Astrocyte (in vitro differentiated cells and primary cell): ENCODE results near the gene TMEM86A.

Experiments used
- EZH2 ChIP-seq: IDR thresholded peaks from 2 replicates; pipeline ENCODE4 v1.6.1; 2012; ENCODE audit warnings: mild to moderate bottlenecking, low read length, inconsistent platforms; ENCODE audit not compliant: insufficient read depth
- TF ChIP-seq, protein P1 (sequence below): IDR thresholded peaks from 2 replicates; pipeline ENCODE4 v1.5.1; 2011; ENCODE audit warnings: low read depth, mild to moderate bottlenecking, inconsistent platforms, low read length, moderate library complexity; ENCODE audit not compliant: insufficient read depth

DNA sequence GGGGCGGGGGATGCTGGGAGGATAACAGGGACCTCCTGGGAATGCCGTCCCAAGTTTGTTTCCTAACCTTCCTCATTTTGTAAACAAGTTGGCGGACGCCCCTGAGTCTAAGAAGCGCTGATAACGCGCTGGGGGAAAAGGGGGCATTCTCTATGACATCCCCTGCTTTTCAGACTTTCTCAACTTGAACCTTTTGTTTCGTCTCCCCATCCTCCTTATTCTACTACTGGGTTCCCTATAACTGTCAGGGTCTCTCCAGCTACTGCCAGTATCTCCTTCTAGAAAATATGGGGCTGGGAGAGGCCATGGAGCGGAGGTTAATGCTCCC lies 654 bp downstream of the TMEM86A start:
- no peak for TF ChIP-seq EZH2
- TF ChIP-seq, protein P1, sequence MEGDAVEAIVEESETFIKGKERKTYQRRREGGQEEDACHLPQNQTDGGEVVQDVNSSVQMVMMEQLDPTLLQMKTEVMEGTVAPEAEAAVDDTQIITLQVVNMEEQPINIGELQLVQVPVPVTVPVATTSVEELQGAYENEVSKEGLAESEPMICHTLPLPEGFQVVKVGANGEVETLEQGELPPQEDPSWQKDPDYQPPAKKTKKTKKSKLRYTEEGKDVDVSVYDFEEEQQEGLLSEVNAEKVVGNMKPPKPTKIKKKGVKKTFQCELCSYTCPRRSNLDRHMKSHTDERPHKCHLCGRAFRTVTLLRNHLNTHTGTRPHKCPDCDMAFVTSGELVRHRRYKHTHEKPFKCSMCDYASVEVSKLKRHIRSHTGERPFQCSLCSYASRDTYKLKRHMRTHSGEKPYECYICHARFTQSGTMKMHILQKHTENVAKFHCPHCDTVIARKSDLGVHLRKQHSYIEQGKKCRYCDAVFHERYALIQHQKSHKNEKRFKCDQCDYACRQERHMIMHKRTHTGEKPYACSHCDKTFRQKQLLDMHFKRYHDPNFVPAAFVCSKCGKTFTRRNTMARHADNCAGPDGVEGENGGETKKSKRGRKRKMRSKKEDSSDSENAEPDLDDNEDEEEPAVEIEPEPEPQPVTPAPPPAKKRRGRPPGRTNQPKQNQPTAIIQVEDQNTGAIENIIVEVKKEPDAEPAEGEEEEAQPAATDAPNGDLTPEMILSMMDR, result no peak
